ENCODE measurements around the gene LDLRAD4. TPM values are rescaled to one million over a fixed set of nuclear protein-coding genes. Genes with fewer than 3 reads are reported as not detected.

Gene LDLRAD4
- total RNA-seq, 1 donor: under 0.01 TPM

DNA sequence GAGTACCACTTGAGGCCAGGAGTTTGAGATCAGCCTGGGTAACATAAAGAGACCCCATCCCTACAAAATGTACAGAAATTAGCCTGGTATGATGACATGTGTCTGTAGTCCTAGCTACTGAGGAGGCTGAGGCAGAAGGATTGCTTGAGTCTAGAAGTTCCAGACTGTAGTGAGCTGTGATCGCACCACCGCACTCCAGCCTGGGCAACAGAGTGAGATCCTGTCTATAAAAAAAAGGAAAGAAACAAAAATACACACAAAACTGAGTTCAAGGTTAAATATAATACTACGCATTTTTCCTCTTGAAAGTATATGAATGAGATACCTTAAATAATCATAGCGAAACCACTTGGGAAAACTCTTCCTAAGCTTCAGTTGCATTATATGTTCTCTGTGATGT, 94.0 kb downstream of the LDLRAD4 start:
- DNase-seq (ENCODE audit: insufficient read length, low spot score, missing footprints): no peak
- Histone ChIP-seq H3K4me2 (ENCODE audit: insufficient read depth, low read length) (no peak overlapping the region), H3K4me3 (ENCODE audit: insufficient read depth, low read length) (no peak overlapping the region), H3K27me3 (ENCODE audit: insufficient read depth, low read length) (no peaks in the 10 kb centered on the region), H3K36me3 (ENCODE audit: insufficient read depth, low read length) (no peaks in the 10 kb centered on the region), H2AFZ (ENCODE audit: low read length) (no peak overlapping the region), H3K27ac (ENCODE audit: low read depth, low read length) (no peak overlapping the region), H3K4me1 (ENCODE audit: insufficient read depth, low read length) (no peaks in the 10 kb centered on the region), H3K79me2 (ENCODE audit: insufficient read depth, low read length) (no peaks in the 10 kb centered on the region), H4K20me1 (ENCODE audit: insufficient read depth, low read length) (no peaks in the 10 kb centered on the region), H3K9me3 (ENCODE audit: low read depth, low read length) (no peaks in the 10 kb centered on the region)
- TF ChIP-seq, protein P1, sequence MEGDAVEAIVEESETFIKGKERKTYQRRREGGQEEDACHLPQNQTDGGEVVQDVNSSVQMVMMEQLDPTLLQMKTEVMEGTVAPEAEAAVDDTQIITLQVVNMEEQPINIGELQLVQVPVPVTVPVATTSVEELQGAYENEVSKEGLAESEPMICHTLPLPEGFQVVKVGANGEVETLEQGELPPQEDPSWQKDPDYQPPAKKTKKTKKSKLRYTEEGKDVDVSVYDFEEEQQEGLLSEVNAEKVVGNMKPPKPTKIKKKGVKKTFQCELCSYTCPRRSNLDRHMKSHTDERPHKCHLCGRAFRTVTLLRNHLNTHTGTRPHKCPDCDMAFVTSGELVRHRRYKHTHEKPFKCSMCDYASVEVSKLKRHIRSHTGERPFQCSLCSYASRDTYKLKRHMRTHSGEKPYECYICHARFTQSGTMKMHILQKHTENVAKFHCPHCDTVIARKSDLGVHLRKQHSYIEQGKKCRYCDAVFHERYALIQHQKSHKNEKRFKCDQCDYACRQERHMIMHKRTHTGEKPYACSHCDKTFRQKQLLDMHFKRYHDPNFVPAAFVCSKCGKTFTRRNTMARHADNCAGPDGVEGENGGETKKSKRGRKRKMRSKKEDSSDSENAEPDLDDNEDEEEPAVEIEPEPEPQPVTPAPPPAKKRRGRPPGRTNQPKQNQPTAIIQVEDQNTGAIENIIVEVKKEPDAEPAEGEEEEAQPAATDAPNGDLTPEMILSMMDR (IDR thresholded peaks at IDR 0.05; ENCODE audit: extremely low read depth, low read depth, low read length): no peak

DNA sequence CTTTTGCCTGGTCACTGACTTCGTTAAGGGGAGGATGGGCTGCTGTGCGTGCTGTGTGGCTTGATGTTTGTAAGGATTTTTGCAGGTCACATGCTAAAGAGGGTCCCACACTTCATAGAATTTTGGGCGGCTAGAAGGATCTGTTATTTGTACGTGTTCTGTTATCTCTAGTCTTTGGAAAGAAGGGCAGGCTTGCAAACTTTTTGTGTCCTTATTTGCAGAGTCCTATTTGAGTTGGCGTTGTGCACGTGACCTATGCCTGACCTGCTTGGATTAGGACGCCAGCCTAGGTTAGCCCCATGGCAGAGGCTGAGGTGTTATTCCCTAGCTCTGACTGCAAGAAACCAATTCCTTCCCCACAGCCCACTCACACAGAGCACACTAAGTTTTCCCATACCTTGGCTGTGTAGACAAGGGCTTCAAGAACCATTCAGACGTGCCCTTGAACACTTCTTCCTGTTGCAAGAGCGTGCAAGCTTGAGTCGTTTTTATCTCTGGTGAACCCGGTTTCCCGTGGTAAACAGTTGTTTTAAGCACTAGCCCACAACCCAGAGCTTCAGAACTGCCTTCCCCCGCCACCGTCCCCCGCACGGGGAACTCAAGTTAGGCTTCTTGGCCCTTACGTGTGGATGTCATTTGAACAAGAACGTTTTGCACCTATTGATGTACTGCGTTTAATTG, 94.6 kb downstream of the LDLRAD4 start:
- Histone ChIP-seq H4K20me1 (ENCODE audit: insufficient read depth, low read length) (no peaks in the 10 kb centered on the region), H3K36me3 (ENCODE audit: insufficient read depth, low read length) (no peaks in the 10 kb centered on the region), H3K9me3 (ENCODE audit: low read depth, low read length) (no peaks in the 10 kb centered on the region), H3K4me1 (ENCODE audit: insufficient read depth, low read length) (no peaks in the 10 kb centered on the region), H3K4me3 (ENCODE audit: insufficient read depth, low read length) (no peak overlapping the region), H2AFZ (ENCODE audit: low read length) (no peak overlapping the region), H3K79me2 (ENCODE audit: insufficient read depth, low read length) (no peaks in the 10 kb centered on the region), H3K4me2 (ENCODE audit: insufficient read depth, low read length) (no peak overlapping the region), H3K27me3 (ENCODE audit: insufficient read depth, low read length) (no peaks in the 10 kb centered on the region), H3K27ac (ENCODE audit: low read depth, low read length) (no peak overlapping the region)
- DNase-seq (ENCODE audit: insufficient read length, low spot score, missing footprints): no peak
- TF ChIP-seq, protein P1 (IDR thresholded peaks at IDR 0.05; ENCODE audit: extremely low read depth, low read depth, low read length): no peak

GRCh38 chr18:13315000-13315399, 96.4 kb downstream of the LDLRAD4 start:
- TF ChIP-seq, protein P1 (IDR thresholded peaks at IDR 0.05; ENCODE audit: extremely low read depth, low read depth, low read length): no peak
- no peak overlapping the region for H2AFZ ChIP-seq (ENCODE audit: low read length)
- H3K4me3 ChIP-seq (ENCODE audit: insufficient read depth, low read length): no peak overlapping the region

DNA sequence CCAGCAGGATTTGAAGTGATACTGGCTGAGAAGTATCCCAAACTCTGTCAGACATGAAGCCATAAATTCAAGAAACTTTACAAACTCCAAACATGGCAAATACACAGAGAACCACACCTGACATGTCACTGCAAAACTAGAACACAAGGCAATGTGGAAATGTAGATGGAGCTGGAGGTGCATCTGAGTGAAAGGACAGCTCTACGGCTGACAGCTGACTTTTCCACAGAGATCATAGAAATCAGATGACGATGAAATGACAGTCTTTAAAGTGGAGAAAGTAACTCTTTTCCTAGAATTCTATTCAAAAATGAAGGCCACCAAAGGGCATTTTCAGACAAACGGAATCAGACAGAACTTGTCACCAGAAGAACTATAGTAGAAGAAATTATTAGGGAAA, 97.5 kb downstream of the LDLRAD4 start:
- no peak for DNase-seq (ENCODE audit: insufficient read length, low spot score, missing footprints)
- Histone ChIP-seq H3K36me3 (ENCODE audit: insufficient read depth, low read length) (no peaks in the 10 kb centered on the region), H3K4me2 (ENCODE audit: insufficient read depth, low read length) (no peak overlapping the region), H3K4me1 (ENCODE audit: insufficient read depth, low read length) (no peaks in the 10 kb centered on the region), H4K20me1 (ENCODE audit: insufficient read depth, low read length) (no peaks in the 10 kb centered on the region), H3K79me2 (ENCODE audit: insufficient read depth, low read length) (no peaks in the 10 kb centered on the region), H3K4me3 (ENCODE audit: insufficient read depth, low read length) (no peak overlapping the region), H3K9me3 (ENCODE audit: low read depth, low read length) (no peaks in the 10 kb centered on the region), H2AFZ (ENCODE audit: low read length) (no peak overlapping the region), H3K27ac (ENCODE audit: low read depth, low read length) (no peak overlapping the region), H3K27me3 (ENCODE audit: insufficient read depth, low read length) (no peaks in the 10 kb centered on the region)
- TF ChIP-seq, protein P1 (IDR thresholded peaks at IDR 0.05; ENCODE audit: extremely low read depth, low read depth, low read length): no peak

More at GRCh38 chr18:13315000-13315399, 96.4 kb downstream of the LDLRAD4 start:
- Histone ChIP-seq H3K4me2 (ENCODE audit: insufficient read depth, low read length) (no peak overlapping the region), H3K36me3 (ENCODE audit: insufficient read depth, low read length) (no peaks in the 10 kb centered on the region), H3K4me1 (ENCODE audit: insufficient read depth, low read length) (no peaks in the 10 kb centered on the region), H3K27me3 (ENCODE audit: insufficient read depth, low read length) (no peaks in the 10 kb centered on the region), H3K79me2 (ENCODE audit: insufficient read depth, low read length) (no peaks in the 10 kb centered on the region), H4K20me1 (ENCODE audit: insufficient read depth, low read length) (no peaks in the 10 kb centered on the region), H3K9me3 (ENCODE audit: low read depth, low read length) (no peaks in the 10 kb centered on the region), H3K27ac (ENCODE audit: low read depth, low read length) (no peak overlapping the region)
- DNase-seq (ENCODE audit: insufficient read length, low spot score, missing footprints): no peak
